AG04449 (cell line): ENCODE data around the gene GJD4.

Experiments
- CTCF ChIA-PET: fragments of 350-600 bp; formaldehyde crosslinking; extraction: SDS; loops from one replicate; lab custom pipeline; 2021; ENCODE audit warnings: antibody characterized with exemption; lab: Yijun Ruan, JAX
- POLR2A ChIA-PET: fragments of 400-600, 350-600 bp; formaldehyde crosslinking; extraction: SDS; loops from one replicate; lab custom pipeline; 2020; ENCODE audit warnings: antibody characterized with exemption, inconsistent platforms; lab: Yijun Ruan, JAX
- DNase-seq: peaks from one replicate; pipeline ENCODE4 v3.0.0-alpha.2; 2010; ENCODE audit warnings: low read depth, low spot score
- H3K4me3 ChIP-seq: 2 replicates; pipeline ENCODE4 v1.5.1; 2011; ENCODE audit warnings: low read depth, mild to moderate bottlenecking, control low read depth, low read length
- CTCF ChIP-seq: IDR thresholded peaks from one replicate; pipeline ENCODE4 v1.5.1; 2011; ENCODE audit warnings: mild to moderate bottlenecking, moderate library complexity, low read length, control low read depth, inconsistent platforms; ENCODE audit not compliant: insufficient read depth; ENCODE audit errors: missing control alignments

GJD4 gene

GRCh38 chr10:35612385-35613106 lies 7.4 kb downstream of the GJD4 start:
- POLR2A ChIA-PET, result no interaction called here
- H3K4me3 ChIP-seq, result no peak overlapping the region
- TF ChIP-seq CTCF, result no peak
- no peak for DNase-seq
- CTCF ChIA-PET, result interaction anchor here (0.8 to 5.1 kb wide), 13 partner anchors 11 to 1270 kb away, joined by 3 to 72 read pairs (median 7); no protein-coding TSS in a partner anchor

- TF ChIP-seq CTCF, result no peak
- ChIA-PET CTCF (interaction anchor here (1.0 to 5.1 kb wide), 17 partner anchors 10 to 1270 kb away, joined by 3 to 72 read pairs (median 7); no protein-coding TSS in a partner anchor), POLR2A (no interaction called here)
- H3K4me3 ChIP-seq, result no peak overlapping the region
- DNase-seq, result no peak
These were observed 7.9 kb downstream of the GJD4 start for GRCh38 chr10:35613107-35613440.

GRCh38 chr10:35613597-35614226 lies 8.6 kb downstream of the GJD4 start:
- no peak for DNase-seq
- TF ChIP-seq CTCF, result peak; percentile 47
- ChIA-PET POLR2A (no interaction called here), CTCF (interaction anchor here (0.6 to 5.1 kb wide), 28 partner anchors 10 to 1269 kb away, joined by 3 to 72 read pairs (median 5); no protein-coding TSS in a partner anchor)
- H3K4me3 ChIP-seq, result no peak overlapping the region

GRCh38 chr10:35614312-35614711 lies 9.2 kb downstream of the GJD4 start:
- CTCF ChIA-PET, result interaction anchor here (0.6 to 5.1 kb wide), 24 partner anchors 9 to 1268 kb away, joined by 3 to 72 read pairs (median 5); no protein-coding TSS in a partner anchor
- no peak for TF ChIP-seq CTCF
- POLR2A ChIA-PET, result no interaction called here
- no peak for DNase-seq
- H3K4me3 ChIP-seq, result no peak overlapping the region

GRCh38 chr10:35626971-35627507 lies 21.9 kb downstream of the GJD4 start:
- DNase-seq, result no peak
- TF ChIP-seq CTCF, result no peak
- H3K4me3 ChIP-seq, result no peak overlapping the region
- POLR2A ChIA-PET, result no interaction called here
- CTCF ChIA-PET, result interaction anchor here (1.0 to 1.4 kb wide), 5 partner anchors 8 to 1153 kb away, joined by 4 to 6 read pairs (median 5); no protein-coding TSS in a partner anchor

GRCh38 chr10:35631404-35631803 lies 26.3 kb downstream of the GJD4 start:
- no peak overlapping the region for H3K4me3 ChIP-seq
- CTCF ChIA-PET, result interaction anchor here (1.4 to 12.2 kb wide), 4 partner anchors 17 to 1249 kb away, joined by 6 to 236 read pairs (median 8); no protein-coding TSS in a partner anchor
- POLR2A ChIA-PET, result no interaction called here
- no peak for TF ChIP-seq CTCF
- no peak for DNase-seq
